Panc1 (cell line): ENCODE data around the gene DLG2. TPM values are rescaled to one million over a fixed set of nuclear protein-coding genes. Genes with fewer than 3 reads are reported as not detected.
"Not testable (repeated sequence)": the region's sequence is repeated elsewhere in the genome, so short reads cannot be mapped to it uniquely, and the experiment has no call there.

Experiments used
- ATAC-seq: fragments of 200-7000 bp; cut with Tn5 transposase; 2 replicates; pipeline ENCODE4 v1.9.1; 2020; ENCODE audit warnings: mild to moderate bottlenecking, moderate library complexity
- BruUV-seq: library from RNA; stranded (reverse); fragments of 400-500 nt; replicated peaks from 2 replicates; lab custom pipeline; 2021; lab: Mats Ljungman, UMichigan
- CTCF ChIA-PET: fragments of 300-600 bp; sonication (Branson Sonifier 250); formaldehyde crosslinking; loops from one replicate; lab custom pipeline; 2022; ENCODE audit warnings: antibody characterized with exemption; lab: Charles Lee
- POLR2A ChIA-PET: fragments of 300-600 bp; sonication (Branson Sonifier 250); formaldehyde crosslinking; loops from one replicate; lab custom pipeline; 2022; ENCODE audit warnings: antibody characterized with exemption; lab: Charles Lee
- DNase-seq: peaks from one replicate; pipeline ENCODE4 v3.0.0-alpha.2; 2010; ENCODE audit warnings: low read depth, low spot score
- H3K27ac ChIP-seq: 2 replicates; pipeline ENCODE4 v1.5.1; 2011; ENCODE audit warnings: mild to moderate bottlenecking, low read length, inconsistent platforms
- H3K27me3 ChIP-seq: fragments of 200-500 bp; sonication (Bioruptor generic); 2 replicates; pipeline ENCODE4 v1.6.0; 2014; ENCODE audit warnings: low read length, inconsistent platforms; ENCODE audit not compliant: control insufficient read depth, insufficient read depth
- H3K36me3 ChIP-seq: fragments of 200-500 bp; sonication (Bioruptor generic); 2 replicates; pipeline ENCODE4 v1.5.1; 2014; ENCODE audit warnings: inconsistent platforms, mild to moderate bottlenecking, low read length, moderate library complexity; ENCODE audit not compliant: control insufficient read depth, insufficient read depth
- H3K4me1 ChIP-seq: 2 replicates; pipeline ENCODE4 v1.5.1; 2011; ENCODE audit warnings: inconsistent platforms, mild to moderate bottlenecking, low read length, moderate library complexity; ENCODE audit not compliant: control insufficient read depth, insufficient read depth
- H3K4me3 ChIP-seq, 2 experiments: 2 replicates each; pipeline ENCODE4 v1.5.1; 2011 to 2012; ENCODE audit warnings: low read depth in 2 of 2, low read length in 2 of 2, mild to moderate bottlenecking in 2 of 2, inconsistent platforms in 1 of 2, moderate library complexity in 1 of 2
- H3K9me3 ChIP-seq: fragments of 200-500 bp; sonication (Bioruptor generic); 2 replicates; pipeline ENCODE4 v1.5.1; 2014; ENCODE audit warnings: low read depth, mild to moderate bottlenecking, inconsistent platforms, low read length, moderate library complexity; ENCODE audit not compliant: control insufficient read depth, insufficient read depth
- POLR2AphosphoS5 ChIP-seq: IDR thresholded peaks from 2 replicates; pipeline ENCODE4 v1.6.1; 2012; ENCODE audit warnings: mild to moderate bottlenecking, low read depth, low read length, moderate library complexity
- SIN3A ChIP-seq: IDR thresholded peaks from 2 replicates; pipeline ENCODE4 v1.6.1; 2012; ENCODE audit warnings: low read depth, mild to moderate bottlenecking, low read length, moderate library complexity, borderline replicate concordance; ENCODE audit not compliant: insufficient read depth
- TCF7L2 ChIP-seq: IDR thresholded peaks from 2 replicates; pipeline ENCODE4 v1.6.1; 2011; ENCODE audit warnings: mild to moderate bottlenecking, low read depth, low read length, inconsistent platforms
- in situ Hi-C: cut with HindIII; loops from 2 replicates; pipeline ENCODE4 v1.10.0; 2016; ENCODE audit warnings: low sequenced_read_pairs, low pct_unique_long_range_greater_than_20kb
- intact Hi-C: fragments of 100-400 bp; cut with micrococcal nuclease; formaldehyde crosslinking; loops from one replicate; pipeline ENCODE4 v1.10.0; 2022; ENCODE audit not compliant: unreplicated experiment
- total RNA-seq: library from RNA; stranded (reverse); gene quantifications from one replicate; pipeline ENCODE4 v1.2.1, GENCODE V29; 2021; ENCODE audit not compliant: unreplicated experiment
- TF ChIP-seq, protein P1 (sequence below), 2 experiments: IDR thresholded peaks; 2 replicates each; pipeline ENCODE4 v1.6.1; 2011 to 2012; ENCODE audit warnings: low read depth in 2 of 2, control low read depth in 1 of 2, low read length in 1 of 2, mild to moderate bottlenecking in 1 of 2, moderate library complexity in 1 of 2; ENCODE audit not compliant: insufficient read depth in 1 of 2
- TF ChIP-seq, protein P2 (sequence below): fragments of 450-650 bp; IDR thresholded peaks from 2 replicates; pipeline ENCODE4 v1.5.1; 2017; ENCODE audit warnings: mild to moderate bottlenecking

DLG2 gene
- total RNA-seq, 1 experiment from 2014 or later, result 4.2 TPM

DNA sequence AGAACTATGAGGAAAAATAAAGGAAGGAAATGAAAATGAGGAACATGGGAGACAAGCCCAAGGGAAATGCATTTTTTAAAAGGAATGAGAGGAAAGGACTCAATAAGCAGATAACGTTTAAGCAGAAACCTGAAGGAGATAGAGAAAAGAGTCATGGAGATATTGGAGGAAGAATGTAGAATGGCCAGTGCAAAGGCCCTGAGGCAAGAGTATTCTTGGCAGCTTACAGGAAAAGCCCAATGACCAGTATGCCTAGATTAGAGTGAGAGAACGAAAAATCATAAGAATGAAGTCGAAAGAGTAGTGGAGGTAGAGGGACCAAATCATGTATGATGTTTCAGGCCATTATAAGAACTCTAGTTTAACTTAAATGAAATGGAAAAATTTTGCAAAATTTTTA is 220.3 kb downstream of the DLG2 start:
- Histone ChIP-seq H3K4me3 (no peak overlapping the region), H3K9me3 (no peaks in the 10 kb centered on the region), H3K27me3 (no peaks in the 10 kb centered on the region), H3K4me1 (no peaks in the 10 kb centered on the region), H3K27ac (no peak overlapping the region), H3K36me3 (no peaks in the 10 kb centered on the region)
- DNase-seq (no peak), ATAC-seq (no peak)
- in situ Hi-C loops (no loop called here), intact Hi-C loops (no loop called here)
- POLR2A ChIA-PET, result no interaction called here
- no TSS peak for BruUV-seq
- CTCF ChIA-PET, result no interaction called here
- no peak for TF ChIP-seq TCF7L2
- TF ChIP-seq, protein P1, sequence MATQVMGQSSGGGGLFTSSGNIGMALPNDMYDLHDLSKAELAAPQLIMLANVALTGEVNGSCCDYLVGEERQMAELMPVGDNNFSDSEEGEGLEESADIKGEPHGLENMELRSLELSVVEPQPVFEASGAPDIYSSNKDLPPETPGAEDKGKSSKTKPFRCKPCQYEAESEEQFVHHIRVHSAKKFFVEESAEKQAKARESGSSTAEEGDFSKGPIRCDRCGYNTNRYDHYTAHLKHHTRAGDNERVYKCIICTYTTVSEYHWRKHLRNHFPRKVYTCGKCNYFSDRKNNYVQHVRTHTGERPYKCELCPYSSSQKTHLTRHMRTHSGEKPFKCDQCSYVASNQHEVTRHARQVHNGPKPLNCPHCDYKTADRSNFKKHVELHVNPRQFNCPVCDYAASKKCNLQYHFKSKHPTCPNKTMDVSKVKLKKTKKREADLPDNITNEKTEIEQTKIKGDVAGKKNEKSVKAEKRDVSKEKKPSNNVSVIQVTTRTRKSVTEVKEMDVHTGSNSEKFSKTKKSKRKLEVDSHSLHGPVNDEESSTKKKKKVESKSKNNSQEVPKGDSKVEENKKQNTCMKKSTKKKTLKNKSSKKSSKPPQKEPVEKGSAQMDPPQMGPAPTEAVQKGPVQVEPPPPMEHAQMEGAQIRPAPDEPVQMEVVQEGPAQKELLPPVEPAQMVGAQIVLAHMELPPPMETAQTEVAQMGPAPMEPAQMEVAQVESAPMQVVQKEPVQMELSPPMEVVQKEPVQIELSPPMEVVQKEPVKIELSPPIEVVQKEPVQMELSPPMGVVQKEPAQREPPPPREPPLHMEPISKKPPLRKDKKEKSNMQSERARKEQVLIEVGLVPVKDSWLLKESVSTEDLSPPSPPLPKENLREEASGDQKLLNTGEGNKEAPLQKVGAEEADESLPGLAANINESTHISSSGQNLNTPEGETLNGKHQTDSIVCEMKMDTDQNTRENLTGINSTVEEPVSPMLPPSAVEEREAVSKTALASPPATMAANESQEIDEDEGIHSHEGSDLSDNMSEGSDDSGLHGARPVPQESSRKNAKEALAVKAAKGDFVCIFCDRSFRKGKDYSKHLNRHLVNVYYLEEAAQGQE (IDR thresholded peaks at IDR 0.05; ENCODE audit: insufficient read depth in 1 of 2, low read depth in 2 of 2, low read length in 1 of 2), result no peak
- no peak for TF ChIP-seq SIN3A
- no peak for TF ChIP-seq POLR2AphosphoS5
- TF ChIP-seq, protein P2, sequence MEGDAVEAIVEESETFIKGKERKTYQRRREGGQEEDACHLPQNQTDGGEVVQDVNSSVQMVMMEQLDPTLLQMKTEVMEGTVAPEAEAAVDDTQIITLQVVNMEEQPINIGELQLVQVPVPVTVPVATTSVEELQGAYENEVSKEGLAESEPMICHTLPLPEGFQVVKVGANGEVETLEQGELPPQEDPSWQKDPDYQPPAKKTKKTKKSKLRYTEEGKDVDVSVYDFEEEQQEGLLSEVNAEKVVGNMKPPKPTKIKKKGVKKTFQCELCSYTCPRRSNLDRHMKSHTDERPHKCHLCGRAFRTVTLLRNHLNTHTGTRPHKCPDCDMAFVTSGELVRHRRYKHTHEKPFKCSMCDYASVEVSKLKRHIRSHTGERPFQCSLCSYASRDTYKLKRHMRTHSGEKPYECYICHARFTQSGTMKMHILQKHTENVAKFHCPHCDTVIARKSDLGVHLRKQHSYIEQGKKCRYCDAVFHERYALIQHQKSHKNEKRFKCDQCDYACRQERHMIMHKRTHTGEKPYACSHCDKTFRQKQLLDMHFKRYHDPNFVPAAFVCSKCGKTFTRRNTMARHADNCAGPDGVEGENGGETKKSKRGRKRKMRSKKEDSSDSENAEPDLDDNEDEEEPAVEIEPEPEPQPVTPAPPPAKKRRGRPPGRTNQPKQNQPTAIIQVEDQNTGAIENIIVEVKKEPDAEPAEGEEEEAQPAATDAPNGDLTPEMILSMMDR, result no peak

DNA sequence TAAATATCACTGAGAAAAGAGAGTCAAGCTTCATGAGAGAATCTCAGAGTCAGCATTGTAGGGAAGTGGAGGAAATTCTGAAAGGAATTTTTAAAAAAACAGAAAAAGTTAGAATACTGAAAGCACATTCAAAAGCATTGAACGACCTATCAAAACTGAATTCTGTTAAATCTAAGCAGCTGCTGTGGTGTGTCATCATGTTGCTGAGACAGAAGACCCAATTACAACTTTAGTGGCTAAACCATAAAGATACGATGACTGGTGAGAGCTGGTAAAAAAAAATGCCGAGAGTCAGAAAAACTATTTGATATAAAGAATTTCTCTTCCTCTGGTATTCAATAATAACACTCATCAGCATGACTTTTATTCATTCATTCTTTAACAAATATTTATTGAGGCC is 220.8 kb downstream of the DLG2 start:
- ATAC-seq (no peak), DNase-seq (no peak)
- BruUV-seq, result no TSS peak
- CTCF ChIA-PET, result no interaction called here
- TF ChIP-seq, protein P2, result no peak
- TF ChIP-seq, protein P1 (IDR thresholded peaks at IDR 0.05; ENCODE audit: insufficient read depth in 1 of 2, low read depth in 2 of 2, low read length in 1 of 2), result no peak
- TF ChIP-seq POLR2AphosphoS5, result no peak
- no peak for TF ChIP-seq TCF7L2
- no peak for TF ChIP-seq SIN3A
- Histone ChIP-seq H3K27me3 (no peaks in the 10 kb centered on the region), H3K36me3 (no peaks in the 10 kb centered on the region), H3K9me3 (no peaks in the 10 kb centered on the region), H3K4me1 (no peaks in the 10 kb centered on the region), H3K4me3 (no peak overlapping the region), H3K27ac (no peak overlapping the region)
- intact Hi-C loops (no loop called here), in situ Hi-C loops (no loop called here)
- POLR2A ChIA-PET, result no interaction called here

DNA sequence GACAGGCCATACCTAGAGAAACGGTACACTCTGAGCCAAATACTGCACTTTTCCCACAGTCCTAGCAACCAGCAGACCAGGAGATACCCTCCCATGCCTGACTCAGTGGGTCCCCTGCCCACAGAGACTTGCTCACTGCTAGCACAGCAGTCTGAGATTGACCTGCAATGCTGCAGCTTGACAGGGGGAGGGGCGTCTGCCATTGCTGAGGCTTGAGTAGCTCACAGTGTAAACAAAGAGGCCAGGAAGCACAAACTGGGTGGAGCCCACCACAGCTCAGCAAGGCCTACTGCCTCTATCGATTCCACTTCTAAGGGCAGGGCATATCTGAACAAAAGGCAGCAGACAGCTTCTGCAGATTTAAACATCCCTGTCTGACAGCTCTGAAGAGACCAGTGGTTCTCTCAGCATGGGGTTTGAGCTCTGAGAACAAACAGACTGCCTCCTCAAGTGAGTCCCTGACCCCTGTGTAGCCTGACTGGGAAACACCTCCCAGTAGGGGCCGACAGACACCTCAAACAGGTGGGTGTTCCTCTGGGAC is 231.6 kb downstream of the DLG2 start:
- intact Hi-C loops, H3K4me1 ChIP-seq, DNase-seq, H3K27me3 ChIP-seq, H3K36me3 ChIP-seq, in situ Hi-C loops, H3K4me3 ChIP-seq, H3K9me3 ChIP-seq, BruUV-seq, H3K27ac ChIP-seq, CTCF ChIA-PET, POLR2A ChIA-PET, ATAC-seq: not testable (repeated sequence)
